ENCODE results near the gene MBNL1. TPM values are rescaled to one million over a fixed set of nuclear protein-coding genes. Genes with fewer than 3 reads are reported as not detected.

The MBNL1 gene
- total and polyA plus RNA-seq, 8 donors = 25.7 to 379 (median 155) TPM

- intact Hi-C loops (cut with DNase I; ENCODE audit: low total_unique reads) = no loop called here
- peak in 1 of 3 donors; percentile 64 for TF ChIP-seq POLR2AphosphoS5 (IDR thresholded peaks at IDR 0.05)
- no peak for TF ChIP-seq POLR2A (IDR thresholded peaks at IDR 0.05)
- Histone ChIP-seq H3K27ac (peak overlapping the region in 4 of 5 donors; percentile 11 to 65 (median 42)), H3K36me3 (no peaks in the 10 kb centered on the region), H3K4me1 (peaks cover 29 to 98% (median 69%) of the 10 kb centered on the region in 4 donors), H3K9me3 (no peaks in the 10 kb centered on the region), H3K27me3 (no peaks in the 10 kb centered on the region), H3K4me3 (no peak overlapping the region)
- 72 to 89% (median 84%) methylated on average over 3 of the region's 3 CpGs for WGBS, 5 donors
- DNase-seq = peak in 1 of 2 donors; percentile 78
These were observed 51.3 kb downstream of the MBNL1 start for GRCh38 chr3:152319831-152320617.

- peak overlapping the region in 4 of 5 donors; percentile 31 to 65 (median 42) for H3K27ac ChIP-seq
- H3K9me3 ChIP-seq = no peaks in the 10 kb centered on the region
- H3K4me3 ChIP-seq = no peak overlapping the region
- no peaks in the 10 kb centered on the region for H3K27me3 ChIP-seq
- TF ChIP-seq POLR2AphosphoS5 (IDR thresholded peaks at IDR 0.05) = no peak
- TF ChIP-seq POLR2A (IDR thresholded peaks at IDR 0.05) = no peak
- no peak for TF ChIP-seq EP300 (IDR thresholded peaks at IDR 0.05)
- no peak for TF ChIP-seq CTCF (IDR thresholded peaks at IDR 0.05)
- peaks cover 0 to 7% (median 0%) of the 10 kb centered on the region in 4 donors for H3K36me3 ChIP-seq
- DNase-seq = no peak
- peaks cover 28 to 89% (median 64%) of the 10 kb centered on the region in 4 donors for H3K4me1 ChIP-seq
- WGBS, 5 donors = 48 to 69% (median 56%) methylated on average over 2 of the region's 2 CpGs
- intact Hi-C loops (cut with DNase I; ENCODE audit: low total_unique reads) = no loop called here
These were observed 52.6 kb downstream of the MBNL1 start for GRCh38 chr3:152321200-152321954.

GRCh38 chr3:152321955-152322377 lies 53.2 kb downstream of the MBNL1 start:
- H3K4me1 ChIP-seq = peaks cover 28 to 87% (median 63%) of the 10 kb centered on the region in 4 donors
- H3K27ac ChIP-seq = peak overlapping the region in 4 of 5 donors; percentile 31 to 65 (median 44)
- H3K36me3 ChIP-seq = peaks cover 0 to 7% (median 0%) of the 10 kb centered on the region in 4 donors
- TF ChIP-seq POLR2A (IDR thresholded peaks at IDR 0.05) = no peak
- TF ChIP-seq CTCF (IDR thresholded peaks at IDR 0.05) = no peak
- TF ChIP-seq POLR2AphosphoS5 (IDR thresholded peaks at IDR 0.05) = no peak
- TF ChIP-seq EP300 (IDR thresholded peaks at IDR 0.05) = no peak
- intact Hi-C loops (cut with DNase I; ENCODE audit: low total_unique reads) = no loop called here
- H3K4me3 ChIP-seq = no peak overlapping the region
- H3K9me3 ChIP-seq = no peaks in the 10 kb centered on the region
- 51 to 76% (median 70%) methylated on average over 2 of the region's 2 CpGs for WGBS, 5 donors
- H3K27me3 ChIP-seq = no peaks in the 10 kb centered on the region
- DNase-seq = no peak

GRCh38 chr3:152322756-152323155 lies 54.0 kb downstream of the MBNL1 start:
- H3K4me3 ChIP-seq = no peak overlapping the region
- no peaks in the 10 kb centered on the region for H3K27me3 ChIP-seq
- H3K4me1 ChIP-seq = peaks cover 28 to 88% (median 66%) of the 10 kb centered on the region in 4 donors
- intact Hi-C loops (cut with DNase I; ENCODE audit: low total_unique reads) = no loop called here
- no peaks in the 10 kb centered on the region for H3K9me3 ChIP-seq
- H3K27ac ChIP-seq = peak overlapping the region in 4 of 5 donors; percentile 31 to 65 (median 44)
- 6 to 12% (median 9%) methylated on average over 1 of the region's 1 CpG for WGBS, 5 donors
- no peak for TF ChIP-seq POLR2A (IDR thresholded peaks at IDR 0.05)
- TF ChIP-seq CTCF (IDR thresholded peaks at IDR 0.05) = no peak
- TF ChIP-seq EP300 (IDR thresholded peaks at IDR 0.05) = no peak
- peak in 1 of 3 donors; percentile 18 for TF ChIP-seq POLR2AphosphoS5 (IDR thresholded peaks at IDR 0.05)
- peak in 1 of 2 donors; percentile 40 for DNase-seq
- H3K36me3 ChIP-seq = peaks cover 0 to 7% (median 0%) of the 10 kb centered on the region in 4 donors
